Psoas muscle (tissue), 8 donors: ENCODE data around the gene CILP2. TPM values are rescaled to one million over a fixed set of nuclear protein-coding genes. Genes with fewer than 3 reads are reported as not detected.

Experiments
- ATAC-seq, 4 donors: fragments of 200-7000 bp; cut with Tn5 transposase; one replicate each; pipeline ENCODE4 v1.9.1; 2020; ENCODE audit warnings: moderate library complexity in 3 of 4, mild to moderate bottlenecking in 2 of 4
- DNase-seq, 2 donors: peaks; one replicate each; pipeline ENCODE4 v3.0.0-alpha.2; 2020
- H3K27ac ChIP-seq: fragments of 200-600 bp; one replicate; pipeline ENCODE4 v1.8.0; 2022
- H3K27me3 ChIP-seq, 3 donors: fragments of 200-600 bp in 1 of 3; one replicate each; pipeline versions ENCODE4 v1.6.1 to v1.8.0; 2013 to 2022; ENCODE audit warnings: low read length in 2 of 3, mild to moderate bottlenecking in 2 of 3, moderate library complexity in 1 of 3; ENCODE audit not compliant: insufficient read depth in 3 of 3
- H3K36me3 ChIP-seq, 2 donors: fragments of 200-600 bp in 1 of 2; one replicate each; pipeline versions ENCODE4 v1.6.1 to v1.8.0; 2013 to 2022; ENCODE audit warnings: low read depth in 1 of 2, mild to moderate bottlenecking in 1 of 2, moderate library complexity in 1 of 2; ENCODE audit not compliant: insufficient read depth in 1 of 2
- H3K4me1 ChIP-seq: fragments of 200-600 bp; one replicate; pipeline ENCODE4 v1.8.0; 2022
- H3K4me3 ChIP-seq: fragments of 200-600 bp; one replicate; pipeline ENCODE4 v1.8.0; 2022; ENCODE audit warnings: mild to moderate bottlenecking
- H3K9me3 ChIP-seq: fragments of 200-600 bp; one replicate; pipeline ENCODE4 v1.8.0; 2022
- CTCF ChIP-seq: fragments of 200-600 bp; IDR thresholded peaks from one replicate; pipeline ENCODE4 v1.8.0; 2022; ENCODE audit warnings: antibody characterized with exemption
- WGBS, 3 donors: extraction: QIAGEN DNeasy Blood & Tissue Kit; methylation state at CpG; one replicate each; pipeline versions ENCODE4 v1.1.6 to v1.1.7; 2013; 5-methylcytosine and 5-hydroxymethylcytosine counted together
- intact Hi-C, 2 donors: fragments of 100-400 bp; cut with DNase I; formaldehyde crosslinking; loops; one replicate each; pipeline versions ENCODE4 v1.11.0 to v1.14.2; 2022
- polyA plus RNA-seq, 3 donors: library from polyadenylated mRNA; stranded (reverse); fragments of 200-250 nt; gene quantifications; one replicate each; pipeline ENCODE4 v1.2.3, GENCODE V29; 2013
- total RNA-seq, 4 donors: library from RNA; stranded (reverse); fragmentation: NEBNext Ultra II Directional in 2 of 4; extraction: Animal tissue kit (Norgen Biotek cat#: 25700) in 2 of 4; gene quantifications; one replicate each; pipeline versions ENCODE4 v1.2.1 to v1.2.4, GENCODE V29; 2021 to 2023
- donor health status: healthy with polysubstance abuse.
- donor health status: DM: no; HTN: no; CAD: no; lungs with moderate emphysema.
- donor health status: Bipolar disorder and iron deficiency.
- donor health status: healthy.
- donor health status: DM: yes; HTN: yes; CAD: no.
- donor health status: DM: no; HTN: no; CAD: no.
- donor health status: DM: no; HTN: no; CAD: no.
- donor health status: DM: yes; HTN: yes; CAD: no.

CILP2 gene
- total and polyA plus RNA-seq, 7 donors: 0.03 TPM; not detected in 6

GRCh38 chr19:19498255-19498991, 39.6 kb upstream of the CILP2 start:
- no peak for ATAC-seq
- 92 to 93% (median 92%) methylated on average over 33 of the region's 33 CpGs for WGBS, 3 donors
- Histone ChIP-seq H3K27ac (no peak overlapping the region), H3K36me3 (peaks cover 14 to 95% of the 10 kb centered on the region in 2 donors), H3K27me3 (no peaks in the 10 kb centered on the region), H3K9me3 (no peaks in the 10 kb centered on the region), H3K4me3 (no peak overlapping the region), H3K4me1 (no peaks in the 10 kb centered on the region)
- intact Hi-C loops: no loop called here
- DNase-seq: no peak
- TF ChIP-seq CTCF: no peak

DNA sequence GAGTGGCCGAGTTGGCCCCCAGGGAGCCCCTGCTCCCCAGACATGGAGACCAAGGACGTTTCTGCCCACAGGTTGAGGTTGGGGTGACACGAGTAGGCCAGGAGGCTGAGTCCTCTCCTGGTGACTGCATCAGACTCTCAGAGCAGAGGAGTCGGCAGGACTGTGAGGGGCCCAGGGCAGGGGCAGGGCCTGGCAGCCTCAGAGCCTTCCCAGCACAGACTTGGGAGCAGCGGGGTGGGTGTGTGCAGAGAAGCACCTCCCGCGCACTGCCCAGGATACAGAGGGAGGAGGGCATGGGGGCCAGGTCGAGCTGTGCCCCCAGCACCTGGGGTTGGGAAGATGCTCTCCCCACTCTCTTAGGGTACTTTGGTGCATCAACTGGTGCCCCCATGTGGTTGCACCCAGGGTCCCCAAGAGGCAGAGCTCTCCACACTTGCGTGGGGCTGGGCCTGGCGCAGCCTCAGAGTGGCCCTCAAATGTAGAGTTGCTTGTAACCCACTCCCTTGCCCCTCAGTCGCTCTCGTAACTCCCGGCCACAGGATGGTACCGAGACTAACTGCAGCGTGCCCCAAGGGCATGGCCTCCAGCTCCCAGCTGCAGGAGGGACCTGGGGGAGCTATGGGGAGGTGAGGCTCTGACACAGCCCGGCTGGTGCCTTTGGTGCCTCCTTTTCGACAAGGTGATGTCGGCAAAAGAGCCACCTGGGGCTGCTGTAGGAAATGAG, 38.6 kb upstream of the CILP2 start:
- Histone ChIP-seq H3K4me3 (no peak overlapping the region), H3K27ac (no peak overlapping the region), H3K4me1 (no peaks in the 10 kb centered on the region), H3K27me3 (no peaks in the 10 kb centered on the region), H3K36me3 (peaks cover 14 to 96% of the 10 kb centered on the region in 2 donors), H3K9me3 (no peaks in the 10 kb centered on the region)
- intact Hi-C loops: no loop called here
- 89 to 90% (median 89%) methylated on average over 14 to 18 of the region's 18 CpGs for WGBS, 3 donors
- no peak for ATAC-seq
- DNase-seq: no peak
- no peak for TF ChIP-seq CTCF

GRCh38 chr19:19500975-19501644, 37.0 kb upstream of the CILP2 start:
- Histone ChIP-seq H3K4me1 (no peaks in the 10 kb centered on the region), H3K36me3 (peaks cover 14 to 99% of the 10 kb centered on the region in 2 donors), H3K27me3 (no peaks in the 10 kb centered on the region), H3K27ac (no peak overlapping the region), H3K4me3 (no peak overlapping the region), H3K9me3 (no peaks in the 10 kb centered on the region)
- TF ChIP-seq CTCF: no peak
- DNase-seq (no peak), ATAC-seq (no peak)
- WGBS, 3 donors: 85 to 89% (median 88%) methylated on average over 33 to 34 of the region's 34 CpGs
- intact Hi-C loops: no loop called here

- H3K9me3 ChIP-seq: no peaks in the 10 kb centered on the region
- TF ChIP-seq CTCF: no peak
- WGBS, 3 donors: 89 to 91% (median 91%) methylated on average over 20 to 26 of the region's 26 CpGs
- H3K27me3 ChIP-seq: no peaks in the 10 kb centered on the region
- H3K27ac ChIP-seq: no peak overlapping the region
- DNase-seq (no peak), ATAC-seq (no peak)
- H3K4me1 ChIP-seq: no peaks in the 10 kb centered on the region
- no peak overlapping the region for H3K4me3 ChIP-seq
- intact Hi-C loops: no loop called here
- peaks cover 14 to 99% of the 10 kb centered on the region in 2 donors for H3K36me3 ChIP-seq
Measured at GRCh38 chr19:19501798-19502197, 36.3 kb upstream of the CILP2 start.
